Measurements from ENCODE around the gene AMBRA1.
"Not testable (repeated sequence)": the region's sequence is repeated elsewhere in the genome, so short reads cannot be mapped to it uniquely, and the experiment has no call there.

The AMBRA1 gene

DNA sequence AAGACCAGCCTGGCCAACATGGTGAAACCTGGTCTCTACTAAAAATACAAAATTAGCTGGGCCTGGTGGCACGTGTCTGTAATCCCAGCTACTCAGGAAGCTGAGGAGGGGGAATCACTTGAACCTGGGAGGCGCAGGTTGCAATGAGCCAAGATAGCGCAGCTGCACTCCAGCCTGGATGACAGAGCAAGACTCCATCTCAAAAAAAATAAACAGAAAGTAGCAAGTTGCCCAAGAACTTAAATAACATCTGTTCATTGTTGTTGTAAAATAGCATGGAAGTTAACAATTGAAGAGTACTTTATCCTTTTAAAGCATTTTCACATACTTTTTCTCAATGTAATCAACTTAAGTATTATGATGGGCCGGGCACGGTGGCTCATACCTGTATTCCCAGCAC, 5.7 kb downstream of the AMBRA1 start:
- no peak for DNase-seq (ENCODE audit: low spot score)
- TF ChIP-seq, protein P1, sequence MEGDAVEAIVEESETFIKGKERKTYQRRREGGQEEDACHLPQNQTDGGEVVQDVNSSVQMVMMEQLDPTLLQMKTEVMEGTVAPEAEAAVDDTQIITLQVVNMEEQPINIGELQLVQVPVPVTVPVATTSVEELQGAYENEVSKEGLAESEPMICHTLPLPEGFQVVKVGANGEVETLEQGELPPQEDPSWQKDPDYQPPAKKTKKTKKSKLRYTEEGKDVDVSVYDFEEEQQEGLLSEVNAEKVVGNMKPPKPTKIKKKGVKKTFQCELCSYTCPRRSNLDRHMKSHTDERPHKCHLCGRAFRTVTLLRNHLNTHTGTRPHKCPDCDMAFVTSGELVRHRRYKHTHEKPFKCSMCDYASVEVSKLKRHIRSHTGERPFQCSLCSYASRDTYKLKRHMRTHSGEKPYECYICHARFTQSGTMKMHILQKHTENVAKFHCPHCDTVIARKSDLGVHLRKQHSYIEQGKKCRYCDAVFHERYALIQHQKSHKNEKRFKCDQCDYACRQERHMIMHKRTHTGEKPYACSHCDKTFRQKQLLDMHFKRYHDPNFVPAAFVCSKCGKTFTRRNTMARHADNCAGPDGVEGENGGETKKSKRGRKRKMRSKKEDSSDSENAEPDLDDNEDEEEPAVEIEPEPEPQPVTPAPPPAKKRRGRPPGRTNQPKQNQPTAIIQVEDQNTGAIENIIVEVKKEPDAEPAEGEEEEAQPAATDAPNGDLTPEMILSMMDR (IDR thresholded peaks at IDR 0.05; ENCODE audit: extremely low read depth, missing control alignments), result no peak

DNA sequence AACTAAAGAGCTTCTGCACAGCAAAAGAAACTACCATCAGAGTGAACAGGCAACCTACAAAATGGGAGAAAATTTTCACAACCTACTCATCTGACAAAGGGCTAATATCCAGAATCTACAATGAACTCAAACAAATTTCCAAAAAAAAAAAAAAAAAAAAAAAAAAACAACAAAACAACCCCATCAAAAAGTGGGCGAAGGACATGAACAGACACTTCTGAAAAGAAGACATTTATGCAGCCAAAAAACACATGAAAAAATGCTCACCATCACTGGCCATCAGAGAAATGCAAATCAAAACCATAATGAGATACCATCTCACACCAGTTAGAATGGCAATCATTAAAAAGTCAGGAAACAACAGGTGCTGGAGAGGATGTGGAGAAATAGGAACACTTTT, 10.3 kb downstream of the AMBRA1 start:
- DNase-seq (ENCODE audit: low spot score), result not testable (repeated sequence)

DNA sequence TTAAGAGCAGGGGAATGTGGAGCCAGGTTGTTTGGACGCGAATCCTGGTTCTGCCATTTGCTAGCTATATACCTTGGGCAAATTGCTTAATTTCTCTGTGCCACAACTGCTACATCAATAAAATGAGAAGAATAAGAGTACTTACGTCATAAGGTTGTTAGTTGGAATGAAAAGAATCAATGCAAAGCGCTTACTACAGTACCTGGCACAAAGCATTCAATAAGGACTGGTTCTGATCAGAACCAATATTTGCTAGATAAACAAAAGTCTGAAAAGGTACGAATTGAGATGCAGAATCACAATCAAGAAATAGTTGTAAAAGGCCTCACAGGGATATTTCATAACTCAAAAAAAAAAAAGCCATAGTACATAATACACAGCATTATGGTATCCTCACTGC, 11.2 kb downstream of the AMBRA1 start:
- TF ChIP-seq, protein P1 (IDR thresholded peaks at IDR 0.05; ENCODE audit: extremely low read depth, missing control alignments), result no peak
- DNase-seq (ENCODE audit: low spot score), result no peak

DNA sequence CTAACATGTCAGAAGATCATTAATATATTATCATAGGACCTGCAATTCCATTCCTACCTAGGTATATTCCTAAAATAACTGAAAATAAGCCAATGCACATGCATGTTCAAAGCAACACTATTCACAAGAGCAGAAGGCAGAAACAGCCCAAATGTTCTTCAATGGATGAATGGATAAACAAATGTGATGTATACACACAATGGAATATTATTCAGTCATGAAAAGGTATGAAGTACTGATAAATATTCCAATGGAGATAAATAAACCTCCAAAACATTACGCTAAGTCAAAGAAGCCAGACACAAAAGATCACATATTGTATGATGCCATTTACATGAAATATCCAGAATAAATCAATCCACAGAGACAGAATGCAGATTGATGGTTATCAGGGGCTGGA, 16.8 kb downstream of the AMBRA1 start:
- TF ChIP-seq, protein P1 (IDR thresholded peaks at IDR 0.05; ENCODE audit: extremely low read depth, missing control alignments), result no peak
- DNase-seq (ENCODE audit: low spot score), result no peak

DNA sequence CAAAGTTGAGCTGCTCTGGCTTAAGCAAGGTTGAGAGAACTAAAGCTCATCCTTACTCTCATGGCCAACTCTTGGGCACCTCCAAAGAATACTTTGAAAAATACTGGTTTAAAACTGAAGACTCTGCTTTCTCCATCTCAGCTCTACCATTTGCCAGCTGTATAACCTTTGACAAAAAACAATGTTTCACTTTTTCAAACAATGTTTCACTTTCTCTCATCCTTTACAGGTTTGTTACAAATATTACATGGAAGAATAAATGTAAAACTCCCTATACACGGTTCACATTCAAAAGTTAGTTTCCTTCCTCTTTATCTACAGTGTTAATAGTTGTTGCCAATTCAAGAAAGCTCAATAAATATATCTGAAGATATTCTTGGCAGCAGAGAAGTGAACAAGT, 19.2 kb downstream of the AMBRA1 start:
- TF ChIP-seq, protein P1 (IDR thresholded peaks at IDR 0.05; ENCODE audit: extremely low read depth, missing control alignments), result no peak
- DNase-seq (ENCODE audit: low spot score), result no peak

DNA sequence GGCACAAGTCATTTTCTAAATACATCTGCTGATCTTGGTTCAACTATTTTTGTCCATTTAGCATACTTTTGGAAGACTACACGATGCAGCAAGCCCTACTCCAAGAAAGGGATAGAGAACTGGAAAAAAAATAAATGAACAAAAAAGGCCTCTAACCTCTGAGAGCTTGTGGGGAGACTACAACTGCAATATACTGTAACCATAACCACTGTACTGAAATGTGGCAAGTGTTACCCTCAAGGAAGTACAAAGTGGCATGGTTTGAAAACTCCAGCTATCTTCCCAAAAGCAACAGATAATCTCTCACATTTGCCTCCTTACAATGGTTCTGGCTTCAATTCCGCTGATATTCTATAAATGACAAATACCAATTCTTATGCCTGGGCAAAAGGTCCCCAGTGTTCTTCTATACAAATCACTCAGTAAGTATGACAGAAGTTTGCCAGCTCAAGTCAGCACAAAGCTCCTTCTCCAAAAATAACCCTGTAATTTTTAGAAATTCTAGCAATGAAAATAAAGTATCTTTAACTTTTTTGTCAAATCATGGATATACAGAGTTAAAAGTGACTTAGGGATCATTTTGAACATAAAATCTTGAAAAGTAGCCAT, 22.9 kb downstream of the AMBRA1 start:
- no peak for DNase-seq (ENCODE audit: low spot score)
- TF ChIP-seq, protein P1 (IDR thresholded peaks at IDR 0.05; ENCODE audit: extremely low read depth, missing control alignments), result no peak

DNA sequence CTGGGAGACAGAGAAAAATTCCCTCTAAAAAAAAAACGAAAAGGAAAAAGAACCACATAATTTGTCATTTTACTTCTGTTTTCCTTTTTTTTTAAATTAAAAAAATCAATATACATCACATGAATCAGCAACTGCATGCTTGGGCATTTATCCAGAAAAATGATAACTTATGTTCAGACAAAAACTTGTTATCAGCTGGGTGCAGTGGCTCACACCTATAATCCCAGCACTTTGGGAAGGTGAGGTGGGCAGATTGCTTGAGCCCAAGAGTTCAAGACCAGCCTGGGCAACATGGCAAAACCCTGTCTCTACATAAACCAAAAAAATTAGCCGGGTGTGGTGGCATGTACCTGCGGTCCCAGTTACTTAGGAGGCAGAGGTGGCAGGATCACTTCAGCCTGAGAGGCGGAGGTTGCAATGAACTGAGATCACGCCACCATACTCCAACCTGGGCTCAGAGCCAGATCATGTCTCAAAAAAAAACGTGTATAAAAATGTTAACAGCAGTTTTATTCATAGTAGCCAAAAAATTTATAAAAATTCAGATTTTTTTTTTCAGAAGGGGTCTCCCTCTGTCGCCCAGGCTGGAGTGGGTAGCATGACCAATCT, 28.5 kb downstream of the AMBRA1 start:
- no peak for DNase-seq (ENCODE audit: low spot score)
- TF ChIP-seq, protein P1 (IDR thresholded peaks at IDR 0.05; ENCODE audit: extremely low read depth, missing control alignments), result no peak

DNA sequence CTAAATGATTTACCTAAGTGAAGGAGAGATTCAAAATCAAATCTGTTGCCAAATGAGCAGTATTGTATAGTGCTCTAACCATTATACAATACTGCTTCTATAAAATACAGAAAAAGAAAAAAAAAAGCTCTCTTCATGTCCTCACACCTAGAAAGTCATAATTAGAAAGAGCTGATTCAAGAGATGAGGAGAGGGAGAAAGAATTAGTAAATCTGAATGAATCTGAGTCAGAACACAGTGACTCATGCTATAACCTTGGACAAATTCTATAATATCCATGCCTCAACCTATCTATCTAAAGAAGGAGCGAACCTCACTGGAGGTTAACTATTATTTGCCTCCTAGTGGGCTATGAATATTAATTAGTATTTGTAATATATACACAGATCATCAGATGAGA, 29.4 kb downstream of the AMBRA1 start:
- no peak for DNase-seq (ENCODE audit: low spot score)
- TF ChIP-seq, protein P1 (IDR thresholded peaks at IDR 0.05; ENCODE audit: extremely low read depth, missing control alignments), result no peak
